ENCODE results near the gene NKTR. TPM values are rescaled to one million over a fixed set of nuclear protein-coding genes. Genes with fewer than 3 reads are reported as not detected.

Gene NKTR
- total RNA-seq, 6 experiments from 2014 or later = 27.8 to 32.7 (median 30.9) TPM

GRCh38 chr3:42612217-42612616, 11.7 kb downstream of the NKTR start:
- peaks cover 48% of the 10 kb centered on the region for H3K4me1 Mint-ChIP-seq (ENCODE audit: low read depth)
- peak overlapping the region; percentile 42; the same call in 1 of the 2 replicates for H3K27ac Mint-ChIP-seq
- TF ChIP-seq CTCF (IDR thresholded peaks at IDR 0.05) = no peak
- H3K4me3 Mint-ChIP-seq = no peak overlapping the region
- no peaks in the 10 kb centered on the region for H3K9me3 Mint-ChIP-seq
- DNase-seq = no peak
- H3K27me3 Mint-ChIP-seq (ENCODE audit: insufficient read depth) = no peaks in the 10 kb centered on the region
- peaks cover 23% of the 10 kb centered on the region for H3K36me3 Mint-ChIP-seq (ENCODE audit: low read depth)

GRCh38 chr3:42612928-42613327, 12.4 kb downstream of the NKTR start:
- peaks cover 43% of the 10 kb centered on the region for H3K4me1 Mint-ChIP-seq (ENCODE audit: low read depth)
- peak overlapping the region; percentile 2 for H3K27ac Mint-ChIP-seq
- TF ChIP-seq CTCF (IDR thresholded peaks at IDR 0.05) = no peak

GRCh38 chr3:42613462-42613861, 13.0 kb downstream of the NKTR start:
- Mint-ChIP-seq H3K4me3 (no peak overlapping the region), H3K4me1 (ENCODE audit: low read depth) (peaks cover 41% of the 10 kb centered on the region), H3K9me3 (no peaks in the 10 kb centered on the region), H3K27ac (peak overlapping the region; percentile 2), H3K27me3 (ENCODE audit: insufficient read depth) (no peaks in the 10 kb centered on the region), H3K36me3 (ENCODE audit: low read depth) (peaks cover 16% of the 10 kb centered on the region)
- peak; percentile 17 for DNase-seq
- TF ChIP-seq CTCF (IDR thresholded peaks at IDR 0.05) = peak; percentile 79

More at GRCh38 chr3:42612928-42613327, 12.4 kb downstream of the NKTR start:
- DNase-seq = no peak
- H3K27me3 Mint-ChIP-seq (ENCODE audit: insufficient read depth) = no peaks in the 10 kb centered on the region
- H3K36me3 Mint-ChIP-seq (ENCODE audit: low read depth) = peaks cover 19% of the 10 kb centered on the region
- no peaks in the 10 kb centered on the region for H3K9me3 Mint-ChIP-seq
- no peak overlapping the region for H3K4me3 Mint-ChIP-seq

- peaks cover 39% of the 10 kb centered on the region for H3K36me3 Mint-ChIP-seq (ENCODE audit: low read depth)
- TF ChIP-seq CTCF (IDR thresholded peaks at IDR 0.05) = no peak
- no peaks in the 10 kb centered on the region for H3K9me3 Mint-ChIP-seq
- peaks cover 36% of the 10 kb centered on the region for H3K4me1 Mint-ChIP-seq (ENCODE audit: low read depth)
- peak overlapping the region; percentile 8; the same call in 1 of the 2 replicates for H3K27ac Mint-ChIP-seq
- no peaks in the 10 kb centered on the region for H3K27me3 Mint-ChIP-seq (ENCODE audit: insufficient read depth)
- no peak overlapping the region for H3K4me3 Mint-ChIP-seq
- DNase-seq = no peak
Measured at GRCh38 chr3:42631620-42632019, 31.1 kb downstream of the NKTR start.

- Mint-ChIP-seq H3K4me1 (ENCODE audit: low read depth) (peaks cover 35% of the 10 kb centered on the region), H3K4me3 (no peak overlapping the region), H3K27me3 (ENCODE audit: insufficient read depth) (no peaks in the 10 kb centered on the region), H3K9me3 (no peaks in the 10 kb centered on the region), H3K36me3 (ENCODE audit: low read depth) (peaks cover 39% of the 10 kb centered on the region), H3K27ac (peak overlapping the region; percentile 8; the same call in 1 of the 2 replicates)
- no peak for TF ChIP-seq CTCF (IDR thresholded peaks at IDR 0.05)
- DNase-seq = no peak
Measured at GRCh38 chr3:42632146-42632545, 31.7 kb downstream of the NKTR start.

GRCh38 chr3:42633544-42633943, 33.1 kb downstream of the NKTR start:
- H3K27ac Mint-ChIP-seq = peak overlapping the region; percentile 10; the same call in 1 of the 2 replicates
- H3K27me3 Mint-ChIP-seq (ENCODE audit: insufficient read depth) = no peaks in the 10 kb centered on the region
- peaks cover 31% of the 10 kb centered on the region for H3K4me1 Mint-ChIP-seq (ENCODE audit: low read depth)
- peaks cover 39% of the 10 kb centered on the region for H3K36me3 Mint-ChIP-seq (ENCODE audit: low read depth)
- no peak for TF ChIP-seq CTCF (IDR thresholded peaks at IDR 0.05)
- H3K9me3 Mint-ChIP-seq = no peaks in the 10 kb centered on the region
- no peak for DNase-seq
- H3K4me3 Mint-ChIP-seq = no peak overlapping the region
